ENCODE data around the gene FCN2.

DNA sequence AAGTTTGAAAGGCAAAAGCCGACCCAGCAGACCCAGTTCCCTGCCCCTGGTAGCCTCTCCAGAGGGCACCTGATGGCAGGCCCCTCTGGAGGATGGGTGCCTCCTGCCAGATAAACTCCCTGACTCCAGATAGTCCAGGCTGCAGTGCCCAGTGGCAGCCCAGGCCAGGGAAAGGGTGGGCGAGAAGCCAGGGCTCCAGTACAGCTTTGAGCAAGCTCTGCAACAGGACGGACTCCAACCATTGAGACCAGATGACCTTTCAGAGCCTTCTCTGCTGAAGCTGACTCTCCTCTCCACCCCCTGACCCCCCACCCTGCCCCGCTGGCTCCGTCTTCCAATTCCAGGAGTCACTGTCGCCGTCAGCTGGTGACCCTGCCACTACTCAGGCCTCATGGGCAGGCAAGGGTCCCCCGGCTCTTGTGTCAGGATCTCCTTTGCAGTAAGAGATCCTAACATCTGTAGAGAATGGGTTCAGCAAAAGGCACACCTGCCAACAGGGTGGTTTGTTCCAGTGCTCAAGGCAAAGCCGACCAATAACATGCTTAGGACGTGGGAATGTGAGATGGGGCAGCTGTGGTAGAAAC, 52.6 kb downstream of the FCN2 start:
- TF ChIP-seq, protein P1, sequence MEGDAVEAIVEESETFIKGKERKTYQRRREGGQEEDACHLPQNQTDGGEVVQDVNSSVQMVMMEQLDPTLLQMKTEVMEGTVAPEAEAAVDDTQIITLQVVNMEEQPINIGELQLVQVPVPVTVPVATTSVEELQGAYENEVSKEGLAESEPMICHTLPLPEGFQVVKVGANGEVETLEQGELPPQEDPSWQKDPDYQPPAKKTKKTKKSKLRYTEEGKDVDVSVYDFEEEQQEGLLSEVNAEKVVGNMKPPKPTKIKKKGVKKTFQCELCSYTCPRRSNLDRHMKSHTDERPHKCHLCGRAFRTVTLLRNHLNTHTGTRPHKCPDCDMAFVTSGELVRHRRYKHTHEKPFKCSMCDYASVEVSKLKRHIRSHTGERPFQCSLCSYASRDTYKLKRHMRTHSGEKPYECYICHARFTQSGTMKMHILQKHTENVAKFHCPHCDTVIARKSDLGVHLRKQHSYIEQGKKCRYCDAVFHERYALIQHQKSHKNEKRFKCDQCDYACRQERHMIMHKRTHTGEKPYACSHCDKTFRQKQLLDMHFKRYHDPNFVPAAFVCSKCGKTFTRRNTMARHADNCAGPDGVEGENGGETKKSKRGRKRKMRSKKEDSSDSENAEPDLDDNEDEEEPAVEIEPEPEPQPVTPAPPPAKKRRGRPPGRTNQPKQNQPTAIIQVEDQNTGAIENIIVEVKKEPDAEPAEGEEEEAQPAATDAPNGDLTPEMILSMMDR (IDR thresholded peaks at IDR 0.05 in 2 of 3, conservative IDR thresholded peaks at IDR 0.05 in 1 of 3; ENCODE audit: insufficient read depth in 2 of 3, low read depth in 1 of 3, low read length in 3 of 3) = no peak
- TF ChIP-seq, protein P2, sequence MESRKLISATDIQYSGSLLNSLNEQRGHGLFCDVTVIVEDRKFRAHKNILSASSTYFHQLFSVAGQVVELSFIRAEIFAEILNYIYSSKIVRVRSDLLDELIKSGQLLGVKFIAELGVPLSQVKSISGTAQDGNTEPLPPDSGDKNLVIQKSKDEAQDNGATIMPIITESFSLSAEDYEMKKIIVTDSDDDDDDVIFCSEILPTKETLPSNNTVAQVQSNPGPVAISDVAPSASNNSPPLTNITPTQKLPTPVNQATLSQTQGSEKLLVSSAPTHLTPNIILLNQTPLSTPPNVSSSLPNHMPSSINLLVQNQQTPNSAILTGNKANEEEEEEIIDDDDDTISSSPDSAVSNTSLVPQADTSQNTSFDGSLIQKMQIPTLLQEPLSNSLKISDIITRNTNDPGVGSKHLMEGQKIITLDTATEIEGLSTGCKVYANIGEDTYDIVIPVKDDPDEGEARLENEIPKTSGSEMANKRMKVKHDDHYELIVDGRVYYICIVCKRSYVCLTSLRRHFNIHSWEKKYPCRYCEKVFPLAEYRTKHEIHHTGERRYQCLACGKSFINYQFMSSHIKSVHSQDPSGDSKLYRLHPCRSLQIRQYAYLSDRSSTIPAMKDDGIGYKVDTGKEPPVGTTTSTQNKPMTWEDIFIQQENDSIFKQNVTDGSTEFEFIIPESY (CRISPR knock-in tag; IDR thresholded peaks at IDR 0.05) = no peak
- TF ChIP-seq ZFX (CRISPR knock-in tag; IDR thresholded peaks at IDR 0.05) (no peak), EZH2 (IDR thresholded peaks at IDR 0.05; ENCODE audit: borderline replicate concordance, low read depth, low read length) (no peak), ZNF282 (CRISPR knock-in tag; IDR thresholded peaks at IDR 0.05) (no peak), SIRT6 (IDR thresholded peaks at IDR 0.05; ENCODE audit: low read depth, low read length) (no peak), RNF2 (IDR thresholded peaks at IDR 0.05) (no peak), YY1 (IDR thresholded peaks at IDR 0.05; ENCODE audit: borderline replicate concordance in 1 of 3, control insufficient read depth in 1 of 3, extremely low read depth in 1 of 3, insufficient read depth in 3 of 3, insufficient read length in 1 of 3, insufficient replicate concordance in 2 of 3, low read depth in 1 of 3, low read length in 2 of 3) (no peak), FOSL1 (tag; conservative IDR thresholded peaks at IDR 0.05) (no peak), GABPA (tag; conservative IDR thresholded peaks at IDR 0.05; ENCODE audit: low read depth) (no peak)
- TF ChIP-seq, protein P3, sequence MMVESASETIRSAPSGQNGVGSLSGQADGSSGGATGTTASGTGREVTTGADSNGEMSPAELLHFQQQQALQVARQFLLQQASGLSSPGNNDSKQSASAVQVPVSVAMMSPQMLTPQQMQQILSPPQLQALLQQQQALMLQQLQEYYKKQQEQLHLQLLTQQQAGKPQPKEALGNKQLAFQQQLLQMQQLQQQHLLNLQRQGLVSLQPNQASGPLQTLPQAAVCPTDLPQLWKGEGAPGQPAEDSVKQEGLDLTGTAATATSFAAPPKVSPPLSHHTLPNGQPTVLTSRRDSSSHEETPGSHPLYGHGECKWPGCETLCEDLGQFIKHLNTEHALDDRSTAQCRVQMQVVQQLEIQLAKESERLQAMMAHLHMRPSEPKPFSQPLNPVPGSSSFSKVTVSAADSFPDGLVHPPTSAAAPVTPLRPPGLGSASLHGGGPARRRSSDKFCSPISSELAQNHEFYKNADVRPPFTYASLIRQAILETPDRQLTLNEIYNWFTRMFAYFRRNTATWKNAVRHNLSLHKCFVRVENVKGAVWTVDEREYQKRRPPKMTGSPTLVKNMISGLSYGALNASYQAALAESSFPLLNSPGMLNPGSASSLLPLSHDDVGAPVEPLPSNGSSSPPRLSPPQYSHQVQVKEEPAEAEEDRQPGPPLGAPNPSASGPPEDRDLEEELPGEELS (CRISPR knock-in tag; IDR thresholded peaks at IDR 0.05; ENCODE audit: borderline replicate concordance) = no peak
- TF ChIP-seq, protein P4, sequence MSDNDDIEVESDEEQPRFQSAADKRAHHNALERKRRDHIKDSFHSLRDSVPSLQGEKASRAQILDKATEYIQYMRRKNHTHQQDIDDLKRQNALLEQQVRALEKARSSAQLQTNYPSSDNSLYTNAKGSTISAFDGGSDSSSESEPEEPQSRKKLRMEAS (CRISPR knock-in tag; IDR thresholded peaks at IDR 0.05) = no peak

All from K562 (cell line).